HepG2 (cell line): Measurements from ENCODE around the gene NEGR1.

ENCODE experiments used
- CHD2 ChIP-seq: IDR thresholded peaks from 2 replicates; pipeline ENCODE4 v1.6.1; 2011; ENCODE audit warnings: low read depth, low read length, improper control_type of control experiment
- GTF2F1 ChIP-seq: fragments of 150-350 bp; IDR thresholded peaks from 2 replicates; pipeline ENCODE4 v1.6.1; 2014; ENCODE audit warnings: low read length
- IRF2 ChIP-seq: IDR thresholded peaks from 2 replicates; pipeline ENCODE4 v1.6.1; 2018; ENCODE audit warnings: missing genetic modification reagents, missing compliant biosample characterization
- JUND ChIP-seq: sonication (generic); formaldehyde crosslinking; IDR thresholded peaks from 2 replicates; pipeline ENCODE4 v1.8.0; 2022; ENCODE audit warnings: mild to moderate bottlenecking, missing genetic modification reagents
- NFE2L1 ChIP-seq: sonication (generic); formaldehyde crosslinking; IDR thresholded peaks from 2 replicates; pipeline ENCODE4 v1.4.0; 2020; ENCODE audit warnings: missing genetic modification reagents, mild to moderate bottlenecking, borderline replicate concordance
- SOX13 ChIP-seq, 3 experiments: fragments of 450-650 bp in 1 of 3; sonication (generic) in 1 of 3; formaldehyde crosslinking in 1 of 3; IDR thresholded peaks in 2 of 3; conservative IDR thresholded peaks in 1 of 3; 2 replicates each; pipeline versions ENCODE4 v1.5.0 to v1.6.1; 2016 to 2020; ENCODE audit warnings: antibody characterized with exemption in 1 of 3, mild to moderate bottlenecking in 1 of 3, missing compliant biosample characterization in 1 of 3, missing genetic modification reagents in 1 of 3, moderate library complexity in 1 of 3

GRCh38 chr1:71448444-71448843 is 833.9 kb downstream of the NEGR1 start:
- TF ChIP-seq JUND = no peak
- TF ChIP-seq NFE2L1 (CRISPR knock-in tag) = no peak
- TF ChIP-seq GTF2F1 = no peak
- TF ChIP-seq IRF2 = no peak
- TF ChIP-seq CHD2 = no peak
- no peak for TF ChIP-seq SOX13 (IDR thresholded peaks at IDR 0.05)
- no peak for TF ChIP-seq SOX13 (CRISPR knock-in tag; conservative IDR thresholded peaks at IDR 0.05 in 1 of 2, IDR thresholded peaks at IDR 0.05 in 1 of 2)
